GM23338 (cell line): ENCODE results near the gene UTP3. TPM values are rescaled to one million over a fixed set of nuclear protein-coding genes. Genes with fewer than 3 reads are reported as not detected.
"Not testable (repeated sequence)": the region's sequence is repeated elsewhere in the genome, so short reads cannot be mapped to it uniquely, and the experiment has no call there.

ENCODE experiments used
- ATAC-seq: fragments of 200-7000 bp; cut with Tn5 transposase; 3 replicates; pipeline ENCODE4 v1.9.1; 2020
- DNase-seq: peaks from one replicate; pipeline ENCODE4 v3.0.0-alpha.2; 2015; ENCODE audit warnings: low spot score
- H2AFZ ChIP-seq: fragments of 200-600 bp; sonication (generic); 2 replicates; pipeline ENCODE4 v1.8.0; 2016; ENCODE audit warnings: antibody characterized with exemption, mild to moderate bottlenecking, moderate library complexity
- H3F3A ChIP-seq: fragments of 200-600 bp; sonication (generic); replicated peaks from 2 replicates; pipeline ENCODE4 v1.8.0; 2017; ENCODE audit warnings: antibody characterized with exemption, mixed run types, low read depth
- H3K27ac ChIP-seq: fragments of 200-600 bp; sonication (generic); 2 replicates; pipeline ENCODE4 v1.6.1; 2016; ENCODE audit warnings: low read depth
- H3K27me3 ChIP-seq: fragments of 200-600 bp; sonication (generic); 2 replicates; pipeline ENCODE4 v1.8.0; 2016; ENCODE audit warnings: mild to moderate bottlenecking, mixed run types, moderate library complexity; ENCODE audit not compliant: insufficient read depth
- H3K36me3 ChIP-seq: fragments of 200-600 bp; sonication (generic); 2 replicates; pipeline ENCODE4 v1.8.0; 2016; ENCODE audit warnings: mild to moderate bottlenecking; ENCODE audit not compliant: insufficient read depth
- H3K4me1 ChIP-seq: fragments of 200-600 bp; sonication (generic); 2 replicates; pipeline ENCODE4 v1.8.0; 2016; ENCODE audit warnings: mild to moderate bottlenecking, moderate library complexity; ENCODE audit not compliant: insufficient read depth
- H3K4me2 ChIP-seq: fragments of 200-600 bp; sonication (generic); 2 replicates; pipeline ENCODE4 v1.7.1; 2017; ENCODE audit warnings: mixed run types
- H3K4me3 ChIP-seq: fragments of 200-600 bp; sonication (generic); 2 replicates; pipeline ENCODE4 v1.6.1; 2016; ENCODE audit warnings: mixed run types
- H3K79me2 ChIP-seq: fragments of 200-600 bp; sonication (generic); replicated peaks from 2 replicates; pipeline ENCODE4 v1.8.0; 2017; ENCODE audit warnings: mild to moderate bottlenecking; ENCODE audit not compliant: insufficient read depth
- H3K9me2 ChIP-seq: fragments of 200-600 bp; sonication (generic); 2 replicates; pipeline ENCODE4 v1.8.0; 2017; ENCODE audit not compliant: insufficient read depth
- H4K20me1 ChIP-seq: fragments of 200-600 bp; sonication (generic); replicated peaks from 2 replicates; pipeline ENCODE4 v1.8.0; 2017; ENCODE audit warnings: mild to moderate bottlenecking; ENCODE audit not compliant: insufficient read depth
- H3K27ac Mint-ChIP-seq: 2 replicates; pipeline ENCODE4 v1.8.0; 2020; ENCODE audit warnings: inconsistent platforms, mild to moderate bottlenecking, moderate library complexity, mixed read lengths
- H3K27me3 Mint-ChIP-seq: 3 replicates; pipeline ENCODE4 v1.8.0; 2022; ENCODE audit warnings: low read depth, mild to moderate bottlenecking, moderate library complexity, mixed read lengths, inconsistent platforms; ENCODE audit not compliant: insufficient read depth, poor library complexity
- H3K36me3 Mint-ChIP-seq: 3 replicates; pipeline ENCODE4 v1.8.0; 2021; ENCODE audit warnings: low read depth, mild to moderate bottlenecking, inconsistent platforms, moderate library complexity, mixed read lengths
- H3K4me1 Mint-ChIP-seq: 3 replicates; pipeline ENCODE4 v1.8.0; 2020; ENCODE audit warnings: mild to moderate bottlenecking, inconsistent platforms, mixed read lengths
- H3K4me3 Mint-ChIP-seq: 3 replicates; pipeline ENCODE4 v1.8.0; 2021; ENCODE audit warnings: moderate library complexity, mild to moderate bottlenecking, inconsistent platforms, mixed read lengths
- H3K9me3 Mint-ChIP-seq: 3 replicates; pipeline ENCODE4 v1.8.0; 2020; ENCODE audit warnings: moderate library complexity, mild to moderate bottlenecking, inconsistent platforms, mixed read lengths
- EZH2phosphoT487 ChIP-seq: fragments of 200-600 bp; sonication (generic); IDR thresholded peaks from one replicate; pipeline ENCODE4 v1.8.1; 2018; ENCODE audit warnings: antibody characterized with exemption; ENCODE audit not compliant: unreplicated experiment
- JUNB ChIP-seq: IDR thresholded peaks from one replicate; pipeline ENCODE4 v1.6.1; 2016; ENCODE audit warnings: antibody characterized with exemption; ENCODE audit not compliant: unreplicated experiment
- POLR2AphosphoS5 ChIP-seq: IDR thresholded peaks from 2 replicates; pipeline ENCODE4 v1.6.1; 2016; ENCODE audit warnings: antibody characterized with exemption, low read depth
- STAT1 ChIP-seq: IDR thresholded peaks from one replicate; pipeline ENCODE4 v1.6.1; 2016; ENCODE audit warnings: antibody characterized with exemption; ENCODE audit not compliant: unreplicated experiment
- ZNF114 ChIP-seq: fragments of 250-450 bp; sonication (Bioruptor Pico); IDR thresholded peaks from 2 replicates; pipeline ENCODE4 v1.5.0; 2020; ENCODE audit warnings: mild to moderate bottlenecking, moderate library complexity
- ZNF331 ChIP-seq: fragments of 250-450 bp; sonication (Bioruptor Pico); IDR thresholded peaks from 2 replicates; pipeline ENCODE4 v1.5.0; 2020; ENCODE audit warnings: low read depth, mild to moderate bottlenecking, moderate library complexity
- polyA plus RNA-seq: library from polyadenylated mRNA; unstranded; fragments of >200 nt; fragmentation: Nextera tagmentation; extraction: Ambion mirVana; gene quantifications from 2 replicates; pipeline ENCODE4 v1.2.1, GENCODE V29; 2016
- total RNA-seq: library from RNA; depleted of rRNA; stranded (reverse); fragments of >200 nt; shearing (Covaris generic); gene quantifications from 2 replicates; pipeline ENCODE4 v1.2.3, GENCODE V29; 2014
- TF ChIP-seq, protein P1 (sequence below): IDR thresholded peaks from one replicate; pipeline ENCODE4 v1.6.1; 2018; ENCODE audit warnings: antibody characterized with exemption; ENCODE audit not compliant: unreplicated experiment
- TF ChIP-seq, protein P2 (sequence below): IDR thresholded peaks from 2 replicates; pipeline ENCODE4 v1.6.1; 2016; ENCODE audit warnings: antibody characterized with exemption

Gene UTP3
- total and polyA plus RNA-seq, 2 experiments from 2014 or later = 36.9 to 44.3 TPM

DNA sequence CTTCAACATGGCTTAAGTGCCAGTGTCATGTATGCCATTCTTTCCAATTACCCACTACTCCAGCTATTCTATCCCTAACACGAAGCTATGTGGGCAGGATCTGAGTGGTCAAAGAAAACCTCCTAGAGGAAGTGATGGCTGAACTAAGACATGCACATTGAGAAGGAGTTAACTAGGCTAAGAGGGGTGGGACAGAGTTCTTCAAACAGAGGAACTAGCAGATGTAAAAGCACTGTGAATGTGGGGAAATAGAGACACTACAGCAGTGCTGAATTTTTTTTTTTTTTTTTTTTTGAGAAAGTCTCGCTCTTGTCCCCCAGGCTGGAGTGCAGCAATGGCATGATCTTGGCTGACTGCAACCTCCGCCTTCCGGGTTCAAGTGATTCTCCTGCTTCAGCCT, 28.2 kb upstream of the UTP3 start:
- Mint-ChIP-seq H3K36me3 (no peaks in the 10 kb centered on the region), H3K4me3 (no peak overlapping the region), H3K27ac (no peak overlapping the region), H3K27me3 (no peaks in the 10 kb centered on the region), H3K9me3 (no peaks in the 10 kb centered on the region), H3K4me1 (no peaks in the 10 kb centered on the region)
- H3K4me3 ChIP-seq = no peak overlapping the region
- no peaks in the 10 kb centered on the region for H3K4me1 ChIP-seq
- no peaks in the 10 kb centered on the region for H3K9me2 ChIP-seq
- H3K27me3 ChIP-seq = no peaks in the 10 kb centered on the region
- TF ChIP-seq, protein P1, sequence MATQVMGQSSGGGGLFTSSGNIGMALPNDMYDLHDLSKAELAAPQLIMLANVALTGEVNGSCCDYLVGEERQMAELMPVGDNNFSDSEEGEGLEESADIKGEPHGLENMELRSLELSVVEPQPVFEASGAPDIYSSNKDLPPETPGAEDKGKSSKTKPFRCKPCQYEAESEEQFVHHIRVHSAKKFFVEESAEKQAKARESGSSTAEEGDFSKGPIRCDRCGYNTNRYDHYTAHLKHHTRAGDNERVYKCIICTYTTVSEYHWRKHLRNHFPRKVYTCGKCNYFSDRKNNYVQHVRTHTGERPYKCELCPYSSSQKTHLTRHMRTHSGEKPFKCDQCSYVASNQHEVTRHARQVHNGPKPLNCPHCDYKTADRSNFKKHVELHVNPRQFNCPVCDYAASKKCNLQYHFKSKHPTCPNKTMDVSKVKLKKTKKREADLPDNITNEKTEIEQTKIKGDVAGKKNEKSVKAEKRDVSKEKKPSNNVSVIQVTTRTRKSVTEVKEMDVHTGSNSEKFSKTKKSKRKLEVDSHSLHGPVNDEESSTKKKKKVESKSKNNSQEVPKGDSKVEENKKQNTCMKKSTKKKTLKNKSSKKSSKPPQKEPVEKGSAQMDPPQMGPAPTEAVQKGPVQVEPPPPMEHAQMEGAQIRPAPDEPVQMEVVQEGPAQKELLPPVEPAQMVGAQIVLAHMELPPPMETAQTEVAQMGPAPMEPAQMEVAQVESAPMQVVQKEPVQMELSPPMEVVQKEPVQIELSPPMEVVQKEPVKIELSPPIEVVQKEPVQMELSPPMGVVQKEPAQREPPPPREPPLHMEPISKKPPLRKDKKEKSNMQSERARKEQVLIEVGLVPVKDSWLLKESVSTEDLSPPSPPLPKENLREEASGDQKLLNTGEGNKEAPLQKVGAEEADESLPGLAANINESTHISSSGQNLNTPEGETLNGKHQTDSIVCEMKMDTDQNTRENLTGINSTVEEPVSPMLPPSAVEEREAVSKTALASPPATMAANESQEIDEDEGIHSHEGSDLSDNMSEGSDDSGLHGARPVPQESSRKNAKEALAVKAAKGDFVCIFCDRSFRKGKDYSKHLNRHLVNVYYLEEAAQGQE = no peak
- TF ChIP-seq, protein P2, sequence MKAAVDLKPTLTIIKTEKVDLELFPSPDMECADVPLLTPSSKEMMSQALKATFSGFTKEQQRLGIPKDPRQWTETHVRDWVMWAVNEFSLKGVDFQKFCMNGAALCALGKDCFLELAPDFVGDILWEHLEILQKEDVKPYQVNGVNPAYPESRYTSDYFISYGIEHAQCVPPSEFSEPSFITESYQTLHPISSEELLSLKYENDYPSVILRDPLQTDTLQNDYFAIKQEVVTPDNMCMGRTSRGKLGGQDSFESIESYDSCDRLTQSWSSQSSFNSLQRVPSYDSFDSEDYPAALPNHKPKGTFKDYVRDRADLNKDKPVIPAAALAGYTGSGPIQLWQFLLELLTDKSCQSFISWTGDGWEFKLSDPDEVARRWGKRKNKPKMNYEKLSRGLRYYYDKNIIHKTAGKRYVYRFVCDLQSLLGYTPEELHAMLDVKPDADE = no peak
- no peak overlapping the region for H3K27ac ChIP-seq
- ATAC-seq (no peak), DNase-seq (no peak)
- no peaks in the 10 kb centered on the region for H3F3A ChIP-seq
- H2AFZ ChIP-seq = no peak overlapping the region
- no peaks in the 10 kb centered on the region for H3K79me2 ChIP-seq
- H3K4me2 ChIP-seq = no peak overlapping the region
- H4K20me1 ChIP-seq = no peaks in the 10 kb centered on the region
- no peaks in the 10 kb centered on the region for H3K36me3 ChIP-seq

DNA sequence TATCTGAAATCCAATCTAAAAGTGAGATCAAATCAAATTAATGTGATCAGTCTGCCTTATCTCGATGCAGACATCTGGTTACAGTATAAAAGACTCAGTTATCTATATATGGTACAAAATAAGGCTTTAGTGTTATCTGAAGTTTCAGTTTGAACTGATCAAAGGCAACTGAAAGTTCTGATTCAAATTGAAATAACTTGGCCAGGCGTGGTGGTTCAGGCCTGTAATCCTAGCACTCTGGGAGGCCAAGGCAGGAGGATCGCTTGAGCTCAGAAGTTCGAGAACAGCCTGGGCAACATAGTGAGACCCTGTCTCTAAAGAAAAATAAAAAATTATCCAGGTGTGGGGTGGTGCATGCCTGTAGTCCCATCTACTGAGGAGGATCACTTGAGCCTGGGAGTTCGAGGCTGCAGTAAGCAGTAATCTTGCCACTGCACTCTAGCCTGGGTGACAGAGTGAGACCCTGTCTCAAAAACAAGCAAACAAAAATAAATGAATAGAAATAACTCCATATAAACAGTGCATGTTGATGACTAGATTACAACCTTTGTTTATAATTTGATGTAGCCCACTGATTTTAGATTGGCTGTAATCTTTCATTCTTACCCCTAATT, 26.9 kb upstream of the UTP3 start:
- not testable (repeated sequence) for H3K9me2 ChIP-seq, H3K27me3 Mint-ChIP-seq, H2AFZ ChIP-seq, H3K27me3 ChIP-seq, ATAC-seq, H4K20me1 ChIP-seq, H3K4me3 Mint-ChIP-seq, H3K4me3 ChIP-seq, H3K79me2 ChIP-seq, DNase-seq, H3K4me2 ChIP-seq, H3K36me3 ChIP-seq, H3K27ac Mint-ChIP-seq, H3K4me1 Mint-ChIP-seq, H3K36me3 Mint-ChIP-seq, H3F3A ChIP-seq, H3K27ac ChIP-seq, H3K4me1 ChIP-seq, H3K9me3 Mint-ChIP-seq

DNA sequence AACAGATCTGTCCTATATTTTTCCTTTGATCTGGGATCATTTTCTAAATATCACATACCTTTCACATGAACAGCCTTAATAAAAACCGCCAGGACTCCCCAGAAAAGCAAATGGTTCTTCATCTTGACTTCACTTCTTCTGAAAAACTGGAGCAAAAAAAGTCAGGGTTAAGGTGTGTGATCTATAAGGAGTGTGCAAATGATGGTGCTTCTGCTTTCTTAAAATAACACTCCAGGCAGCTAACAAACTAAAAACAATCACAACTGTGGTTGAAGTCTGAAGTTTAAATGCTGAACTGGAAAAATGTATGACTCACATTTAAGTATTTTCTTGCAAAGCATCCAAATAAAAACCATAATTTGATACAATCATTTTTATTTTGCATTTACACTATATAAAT, 22.0 kb upstream of the UTP3 start, which contains the start of gene JCHAIN:
TSS of gene JCHAIN (minus strand) at position 140 of the 400 bp plus-strand sequence. CDS start at position 122, 18 bp downstream.
- no peak for ATAC-seq
- no peaks in the 10 kb centered on the region for H3K36me3 Mint-ChIP-seq
- TF ChIP-seq ZNF114 (CRISPR knock-in tag) = no peak
- no peak for TF ChIP-seq JUNB
- TF ChIP-seq POLR2AphosphoS5 = no peak
- TF ChIP-seq, protein P1 = no peak
- no peak for TF ChIP-seq ZNF331 (CRISPR knock-in tag)
- no peak for TF ChIP-seq STAT1
- no peak for TF ChIP-seq EZH2phosphoT487
- TF ChIP-seq, protein P2 = no peak

More for the DNA sequence above, 22.0 kb upstream of the UTP3 start, which contains the start of gene JCHAIN:
- Mint-ChIP-seq H3K4me1 (no peaks in the 10 kb centered on the region), H3K27me3 (no peaks in the 10 kb centered on the region), H3K4me3 (no peak within 1 kb of the TSS), H3K9me3 (no peaks in the 10 kb centered on the region), H3K27ac (no peak within 1 kb of the TSS)
- H3K79me2 ChIP-seq = no peaks in the 10 kb centered on the region
- no peak within 1 kb of the TSS for H3K4me2 ChIP-seq
- no peak within 1 kb of the TSS for H2AFZ ChIP-seq
- H3K9me2 ChIP-seq = no peaks in the 10 kb centered on the region
- DNase-seq = no peak
- no peaks in the 10 kb centered on the region for H3K4me1 ChIP-seq
- H3K4me3 ChIP-seq = no peak within 1 kb of the TSS
- H3K27ac ChIP-seq = no peak within 1 kb of the TSS
- no peaks in the 10 kb centered on the region for H3K27me3 ChIP-seq
- H3F3A ChIP-seq = no peaks in the 10 kb centered on the region
- H4K20me1 ChIP-seq = no peaks in the 10 kb centered on the region
- no peaks in the 10 kb centered on the region for H3K36me3 ChIP-seq
